GM18502 (cell line): ENCODE measurements around the gene CLNK.
A peak's percentile ranks its signal among the peaks of the same experiment; 100 is the strongest.

Source experiments
- ATAC-seq: cut with Tn5 transposase; IDR thresholded peaks from one replicate; pipeline ENCODE4 v1.9.1; 2021; ENCODE audit warnings: mild to moderate bottlenecking; ENCODE audit not compliant: unreplicated experiment, poor library complexity

CLNK gene

GRCh38 chr4:10667701-10668326 is 16.8 kb downstream of the CLNK start:
- no peak for ATAC-seq

- ATAC-seq: no peak
These were observed 18.0 kb downstream of the CLNK start for GRCh38 chr4:10666616-10667015.

GRCh38 chr4:10664408-10664807 is 20.2 kb downstream of the CLNK start:
- ATAC-seq: peak; percentile 50

- no peak for ATAC-seq
These were observed 21.6 kb downstream of the CLNK start for GRCh38 chr4:10662937-10663336.

- no peak for ATAC-seq
These were observed 23.5 kb downstream of the CLNK start for GRCh38 chr4:10661047-10661446.

- ATAC-seq: no peak
These were observed 25.3 kb downstream of the CLNK start for GRCh38 chr4:10659251-10659650.

- no peak for ATAC-seq
These were observed 27.6 kb downstream of the CLNK start for GRCh38 chr4:10656988-10657387.

GRCh38 chr4:10656420-10656819 is 28.1 kb downstream of the CLNK start:
- no peak for ATAC-seq

- no peak for ATAC-seq
These were observed 28.6 kb downstream of the CLNK start for GRCh38 chr4:10655968-10656367.

- ATAC-seq: no peak
These were observed 36.1 kb downstream of the CLNK start for GRCh38 chr4:10648479-10648878.

GRCh38 chr4:10647846-10648245 is 36.7 kb downstream of the CLNK start:
- no peak for ATAC-seq

GRCh38 chr4:10643600-10644425 is 40.8 kb downstream of the CLNK start:
- no peak for ATAC-seq

- ATAC-seq: peak; percentile 57
These were observed 43.9 kb downstream of the CLNK start for GRCh38 chr4:10640561-10641201.

- no peak for ATAC-seq
These were observed 44.9 kb downstream of the CLNK start for GRCh38 chr4:10639664-10640063.

GRCh38 chr4:10639100-10639499 is 45.5 kb downstream of the CLNK start:
- ATAC-seq: no peak

- ATAC-seq: no peak
These were observed 49.5 kb downstream of the CLNK start for GRCh38 chr4:10635091-10635490.

- no peak for ATAC-seq
These were observed 55.2 kb downstream of the CLNK start for GRCh38 chr4:10629394-10629793.

- no peak for ATAC-seq
These were observed 59.4 kb downstream of the CLNK start for GRCh38 chr4:10625131-10625530.

- no peak for ATAC-seq
These were observed 60.7 kb downstream of the CLNK start for GRCh38 chr4:10623862-10624261.

GRCh38 chr4:10623241-10623640 is 61.3 kb downstream of the CLNK start:
- no peak for ATAC-seq

- peak; percentile 83 for ATAC-seq
These were observed 61.8 kb downstream of the CLNK start for GRCh38 chr4:10622728-10623127.
